Liver (tissue), 9 donors: Measurements from ENCODE around the gene DHRSX. TPM values are rescaled to one million over a fixed set of nuclear protein-coding genes. Genes with fewer than 3 reads are reported as not detected.

Source experiments
- DNase-seq: peaks from one replicate; pipeline ENCODE4 v3.0.0-alpha.2; 2017; ENCODE audit warnings: low spot score
- H3K27ac ChIP-seq, 2 donors: one replicate each; pipeline ENCODE4 v1.7.0; 2013; ENCODE audit warnings: inconsistent platforms in 2 of 2, low read length in 2 of 2, control low read depth in 1 of 2, low read depth in 1 of 2, mild to moderate bottlenecking in 1 of 2
- H3K27me3 ChIP-seq, 4 donors: one replicate each; pipeline versions ENCODE4 v1.6.1 to v1.7.0; 2013; ENCODE audit warnings: low read length in 3 of 4, inconsistent platforms in 1 of 4, mild to moderate bottlenecking in 1 of 4, moderate library complexity in 1 of 4; ENCODE audit not compliant: control insufficient read depth in 4 of 4, insufficient read depth in 4 of 4
- H3K36me3 ChIP-seq, 4 donors: one replicate each; pipeline versions ENCODE4 v1.6.1 to v1.7.0; 2013; ENCODE audit warnings: low read length in 3 of 4, mild to moderate bottlenecking in 3 of 4, low read depth in 1 of 4, moderate library complexity in 1 of 4; ENCODE audit not compliant: control insufficient read depth in 4 of 4, insufficient read depth in 3 of 4
- H3K4me1 ChIP-seq, 4 donors: one replicate each; pipeline versions ENCODE4 v1.6.1 to v1.7.0; 2013; ENCODE audit warnings: low read length in 3 of 4, mild to moderate bottlenecking in 3 of 4, moderate library complexity in 1 of 4; ENCODE audit not compliant: control insufficient read depth in 4 of 4, insufficient read depth in 4 of 4
- H3K4me3 ChIP-seq, 3 donors: one replicate each; pipeline versions ENCODE4 v1.6.1 to v1.7.0; 2013; ENCODE audit warnings: low read length in 3 of 3, control low read depth in 1 of 3, low read depth in 1 of 3, mild to moderate bottlenecking in 1 of 3
- H3K9ac ChIP-seq, 2 donors: one replicate each; pipeline ENCODE4 v1.7.0; 2013; ENCODE audit warnings: low read length in 2 of 2, mild to moderate bottlenecking in 2 of 2, moderate library complexity in 2 of 2, control low read depth in 1 of 2, low read depth in 1 of 2
- H3K9me3 ChIP-seq, 4 donors: one replicate each; pipeline versions ENCODE4 v1.6.1 to v1.7.0; 2013; ENCODE audit warnings: low read length in 3 of 4; ENCODE audit not compliant: control insufficient read depth in 4 of 4
- ATF3 ChIP-seq: IDR thresholded peaks from 2 replicates; pipeline ENCODE4 v1.6.1; 2016; ENCODE audit warnings: antibody characterized with exemption
- CTCF ChIP-seq: fragments of 150-350 bp; IDR thresholded peaks from 2 replicates; pipeline ENCODE4 v1.5.1; 2017; ENCODE audit warnings: improper control_type of control experiment, low read depth, low read length; ENCODE audit not compliant: missing input control
- EGR1 ChIP-seq, 2 donors: IDR thresholded peaks; 2 replicates each; pipeline ENCODE4 v1.6.1; 2016 to 2018; ENCODE audit warnings: antibody characterized with exemption in 2 of 2, low read depth in 2 of 2
- FOXA1 ChIP-seq: IDR thresholded peaks from 2 replicates; pipeline ENCODE4 v1.6.1; 2016; ENCODE audit warnings: antibody characterized with exemption
- FOXA2 ChIP-seq: IDR thresholded peaks from 2 replicates; pipeline ENCODE4 v1.6.1; 2016; ENCODE audit warnings: antibody characterized with exemption
- GABPA ChIP-seq, 2 donors: IDR thresholded peaks in 1 of 2; conservative IDR thresholded peaks in 1 of 2; 2 replicates each; pipeline ENCODE4 v1.6.1; 2016; ENCODE audit warnings: antibody characterized with exemption in 2 of 2, mild to moderate bottlenecking in 1 of 2, moderate library complexity in 1 of 2
- HNF4A ChIP-seq, 2 donors: conservative IDR thresholded peaks; 2 replicates each; pipeline ENCODE4 v1.6.1; 2016; ENCODE audit warnings: antibody characterized with exemption in 2 of 2, mild to moderate bottlenecking in 2 of 2
- HNF4G ChIP-seq: IDR thresholded peaks from 2 replicates; pipeline ENCODE4 v1.6.1; 2016; ENCODE audit warnings: antibody characterized with exemption
- JUND ChIP-seq, 2 donors: IDR thresholded peaks; 2 replicates each; pipeline ENCODE4 v1.6.1; 2016; ENCODE audit warnings: antibody characterized with exemption in 2 of 2
- MAX ChIP-seq: IDR thresholded peaks from 2 replicates; pipeline ENCODE4 v1.6.1; 2016; ENCODE audit warnings: antibody characterized with exemption
- NR2F2 ChIP-seq: IDR thresholded peaks from 2 replicates; pipeline ENCODE4 v1.6.1; 2016; ENCODE audit warnings: antibody characterized with exemption
- RAD21 ChIP-seq, 2 donors: IDR thresholded peaks; 2 replicates each; pipeline ENCODE4 v1.6.1; 2016; ENCODE audit warnings: antibody characterized with exemption in 2 of 2, mild to moderate bottlenecking in 2 of 2
- REST ChIP-seq: IDR thresholded peaks from 2 replicates; pipeline ENCODE4 v1.6.1; 2016; ENCODE audit warnings: antibody characterized with exemption, mild to moderate bottlenecking
- RXRA ChIP-seq, 2 donors: IDR thresholded peaks; 2 replicates each; pipeline ENCODE4 v1.6.1; 2017 to 2018; ENCODE audit warnings: antibody characterized with exemption in 2 of 2, mild to moderate bottlenecking in 1 of 2
- SP1 ChIP-seq: IDR thresholded peaks from 2 replicates; pipeline ENCODE4 v1.6.1; 2018; ENCODE audit warnings: antibody characterized with exemption, mild to moderate bottlenecking
- TAF1 ChIP-seq: conservative IDR thresholded peaks from 2 replicates; pipeline ENCODE4 v1.6.1; 2016; ENCODE audit warnings: antibody characterized with exemption, mild to moderate bottlenecking
- YY1 ChIP-seq: IDR thresholded peaks from 2 replicates; pipeline ENCODE4 v1.6.1; 2016; ENCODE audit warnings: antibody characterized with exemption, mild to moderate bottlenecking
- ZBTB33 ChIP-seq: IDR thresholded peaks from 2 replicates; pipeline ENCODE4 v1.6.1; 2016; ENCODE audit warnings: antibody characterized with exemption
- WGBS: extraction: QIAGEN DNeasy Blood & Tissue Kit; methylation state at CpG from one replicate; pipeline ENCODE4 v1.1.7; 2013; 5-methylcytosine and 5-hydroxymethylcytosine counted together
- polyA plus RNA-seq, 2 donors: library from polyadenylated mRNA; stranded (reverse) in 1 of 2; unstranded in 1 of 2; fragments of 200-250 nt in 1 of 2; fragments of >200 nt in 1 of 2; fragmentation: Nextera tagmentation in 1 of 2; extraction: Ambion mirVana in 1 of 2; gene quantifications; one replicate each; pipeline versions ENCODE4 v1.2.1 to v1.2.3, GENCODE V29; 2013 to 2015
- total RNA-seq, 2 donors: library from RNA; depleted of rRNA; stranded (reverse); fragments of >200 nt; gene quantifications; one replicate each; pipeline ENCODE4 v1.2.3, GENCODE V29; 2014
- donor health status: healthy.
- donor health status: healthy.
- donor health status: healthy.
- donor health status: healthy.
- donor health status: healthy.

The DHRSX gene
- total and polyA plus RNA-seq, 4 donors: 17.2 to 35.2 (median 23.3) TPM

- Histone ChIP-seq H3K9me3 (peaks cover 0 to 3% (median 0%) of the 10 kb centered on the region in 4 donors), H3K27ac (no peak overlapping the region), H3K9ac (no peak overlapping the region), H3K4me1 (no peaks in the 10 kb centered on the region), H3K36me3 (peaks cover 0 to 11% (median 5%) of the 10 kb centered on the region in 4 donors), H3K4me3 (no peak overlapping the region), H3K27me3 (no peaks in the 10 kb centered on the region)
- no peak for TF ChIP-seq JUND (IDR thresholded peaks at IDR 0.05)
- no peak for TF ChIP-seq CTCF
- no peak for TF ChIP-seq YY1
- no peak for TF ChIP-seq RXRA (IDR thresholded peaks at IDR 0.05)
- no peak for TF ChIP-seq ZBTB33
- TF ChIP-seq ATF3: no peak
- no peak for TF ChIP-seq HNF4G
- TF ChIP-seq SP1: no peak
- TF ChIP-seq RAD21 (IDR thresholded peaks at IDR 0.05): no peak
- no peak for TF ChIP-seq FOXA2
- TF ChIP-seq EGR1 (IDR thresholded peaks at IDR 0.05; ENCODE audit: low read depth in 2 of 2): no peak
- TF ChIP-seq TAF1: no peak
- TF ChIP-seq REST: no peak
- no peak for TF ChIP-seq MAX
- TF ChIP-seq GABPA (IDR thresholded peaks at IDR 0.05 in 1 of 2, conservative IDR thresholded peaks at IDR 0.05 in 1 of 2): no peak
- no peak for TF ChIP-seq NR2F2
- no peak for TF ChIP-seq HNF4A (conservative IDR thresholded peaks at IDR 0.05)
- TF ChIP-seq FOXA1: no peak
- WGBS: 97% methylated on average over 6 of the region's 6 CpGs
- no peak for DNase-seq
Observed at GRCh38 chrX:2226906-2227656, 273.7 kb downstream of the DHRSX start.
